IMR-90 (cell line): ENCODE data around the gene OGA. TPM values are rescaled to one million over a fixed set of nuclear protein-coding genes. Genes with fewer than 3 reads are reported as not detected.

Experiments used
- ATAC-seq: fragments of 200-7000 bp; cut with Tn5 transposase; 2 replicates; pipeline ENCODE4 v1.9.1; 2020; ENCODE audit warnings: low read depth, mild to moderate bottlenecking, moderate library complexity
- BruUV-seq: library from RNA; stranded (reverse); fragments of 400-500 nt; replicated peaks from 2 replicates; lab custom pipeline; 2021; lab: Mats Ljungman, UMichigan
- CTCF ChIA-PET: fragments of 300-600 bp; formaldehyde crosslinking; extraction: SDS; loops from one replicate; lab custom pipeline; 2021; ENCODE audit warnings: antibody characterized with exemption; lab: Yijun Ruan, JAX
- POLR2A ChIA-PET: fragments of 300-600 bp; sonication (Branson Sonifier 250); formaldehyde crosslinking; loops from one replicate; lab custom pipeline; 2022; ENCODE audit warnings: antibody characterized with exemption; ENCODE audit not compliant: unreplicated experiment; lab: Charles Lee
- DNase-seq: peaks from one replicate; pipeline ENCODE4 v3.0.0; 2013
- H2AFZ ChIP-seq: replicated peaks from 2 replicates; pipeline ENCODE3; 2013; ENCODE audit warnings: low read length, mild to moderate bottlenecking; ENCODE audit not compliant: poor library complexity
- H2AK5ac ChIP-seq: 2 replicates; pipeline ENCODE4 v1.6.1; 2013; ENCODE audit warnings: low read depth, low read length, inconsistent platforms
- H2AK9ac ChIP-seq: replicated peaks from 2 replicates; pipeline ENCODE3; 2013; ENCODE audit warnings: mild to moderate bottlenecking, low read depth, low read length, moderate library complexity; ENCODE audit not compliant: poor library complexity
- H2BK120ac ChIP-seq: 2 replicates; pipeline ENCODE4 v1.6.1; 2013; ENCODE audit warnings: low read depth, low read length, inconsistent platforms
- H2BK15ac ChIP-seq: 3 replicates; pipeline ENCODE4 v1.6.1; 2013; ENCODE audit warnings: low read depth, low read length, inconsistent platforms
- H2BK20ac ChIP-seq: 2 replicates; pipeline ENCODE4 v1.6.1; 2013; ENCODE audit warnings: low read depth, mild to moderate bottlenecking, inconsistent platforms, low read length, moderate library complexity
- H2BK5ac ChIP-seq: 2 replicates; pipeline ENCODE4 v1.6.1; 2013; ENCODE audit warnings: mild to moderate bottlenecking, low read depth, low read length, inconsistent platforms; ENCODE audit not compliant: poor library complexity, severe bottlenecking
- H3K14ac ChIP-seq: replicated peaks from 2 replicates; pipeline ENCODE4 v1.6.1; 2013; ENCODE audit warnings: low read depth, low read length, inconsistent platforms
- H3K18ac ChIP-seq: 2 replicates; pipeline ENCODE4 v1.6.1; 2013; ENCODE audit warnings: low read depth, low read length, control low read depth
- H3K23ac ChIP-seq: 2 replicates; pipeline ENCODE4 v1.6.1; 2013; ENCODE audit warnings: low read depth, low read length, inconsistent platforms
- H3K27ac ChIP-seq: 2 replicates; pipeline ENCODE4 v1.5.1; 2013; ENCODE audit warnings: mild to moderate bottlenecking, control low read depth, low read length; ENCODE audit not compliant: insufficient read depth
- H3K27me3 ChIP-seq: 2 replicates; pipeline ENCODE4 v1.6.1; 2013; ENCODE audit warnings: low read length; ENCODE audit not compliant: control insufficient read depth, insufficient read depth
- H3K36me3 ChIP-seq: 2 replicates; pipeline ENCODE4 v1.6.1; 2013; ENCODE audit warnings: low read length, mixed read lengths; ENCODE audit not compliant: control insufficient read depth, insufficient read depth
- H3K4ac ChIP-seq: 2 replicates; pipeline ENCODE4 v1.6.1; 2013; ENCODE audit warnings: low read depth, low read length, inconsistent platforms
- H3K4me1 ChIP-seq: 2 replicates; pipeline ENCODE4 v1.6.1; 2013; ENCODE audit warnings: low read length, mixed read lengths; ENCODE audit not compliant: control insufficient read depth, insufficient read depth
- H3K4me2 ChIP-seq: 2 replicates; pipeline ENCODE4 v1.6.1; 2013; ENCODE audit warnings: low read depth, mild to moderate bottlenecking, control low read depth, low read length, moderate library complexity
- H3K4me3 ChIP-seq: 2 replicates; pipeline ENCODE4 v1.5.1; 2013; ENCODE audit warnings: low read depth, mild to moderate bottlenecking, control low read depth, low read length, moderate library complexity; ENCODE audit not compliant: insufficient read depth
- H3K56ac ChIP-seq: 2 replicates; pipeline ENCODE4 v1.6.1; 2013; ENCODE audit warnings: low read length, inconsistent platforms; ENCODE audit not compliant: insufficient read depth; ENCODE audit errors: extremely low read depth
- H3K79me1 ChIP-seq, 2 experiments: 2 replicates each; pipeline ENCODE4 v1.6.1; 2013; ENCODE audit warnings: low read length in 2 of 2, inconsistent platforms in 1 of 2, low read depth in 1 of 2
- H3K9ac ChIP-seq: 2 replicates; pipeline ENCODE4 v1.6.1; 2013; ENCODE audit warnings: low read depth, low read length, control low read depth
- H3K9me1 ChIP-seq: 2 replicates; pipeline ENCODE4 v1.6.1; 2013; ENCODE audit warnings: low read length, inconsistent platforms; ENCODE audit not compliant: insufficient read depth
- H3K9me3 ChIP-seq: 2 replicates; pipeline ENCODE4 v1.6.1; 2013; ENCODE audit warnings: low read length; ENCODE audit not compliant: control insufficient read depth, insufficient read depth
- H4K20me1 ChIP-seq: 2 replicates; pipeline ENCODE4 v1.6.1; 2013; ENCODE audit warnings: low read length, inconsistent platforms; ENCODE audit not compliant: insufficient read depth
- H4K5ac ChIP-seq: 2 replicates; pipeline ENCODE4 v1.6.1; 2013; ENCODE audit warnings: mild to moderate bottlenecking, low read depth, low read length, control low read depth
- H4K8ac ChIP-seq, 2 experiments: 2 replicates each; pipeline ENCODE4 v1.6.1; 2013; ENCODE audit warnings: low read depth in 2 of 2, low read length in 2 of 2, control low read depth in 1 of 2, inconsistent platforms in 1 of 2
- H4K91ac ChIP-seq: 2 replicates; pipeline ENCODE4 v1.6.1; 2013; ENCODE audit warnings: low read depth, low read length, inconsistent platforms; ENCODE audit not compliant: insufficient read depth
- BHLHE40 ChIP-seq: fragments of 150-350 bp; IDR thresholded peaks from 2 replicates; pipeline ENCODE4 v1.6.1; 2016; ENCODE audit warnings: mild to moderate bottlenecking, low read depth, low read length
- CHD1 ChIP-seq: IDR thresholded peaks from 2 replicates; pipeline ENCODE4 v1.6.1; 2012; ENCODE audit warnings: low read depth, low read length, improper control_type of control experiment
- CTCF ChIP-seq: conservative IDR thresholded peaks from 2 replicates; pipeline ENCODE4 v1.5.1; 2012; ENCODE audit warnings: mild to moderate bottlenecking, low read depth, low read length, improper control_type of control experiment
- ELK1 ChIP-seq: fragments of 150-350 bp; IDR thresholded peaks from 2 replicates; pipeline ENCODE4 v1.6.1; 2016; ENCODE audit warnings: low read depth, mild to moderate bottlenecking, low read length, moderate library complexity, borderline replicate concordance
- FOS ChIP-seq: fragments of 150-350 bp; IDR thresholded peaks from 2 replicates; pipeline ENCODE4 v1.6.1; 2016; ENCODE audit warnings: low read depth, low read length
- MAFK ChIP-seq: IDR thresholded peaks from 2 replicates; pipeline ENCODE4 v1.6.1; 2012; ENCODE audit warnings: low read depth, low read length, improper control_type of control experiment
- MAZ ChIP-seq: IDR thresholded peaks from 2 replicates; pipeline ENCODE4 v1.6.1; 2012; ENCODE audit warnings: low read depth, mild to moderate bottlenecking, low read length, improper control_type of control experiment, moderate library complexity, borderline replicate concordance
- MXI1 ChIP-seq: IDR thresholded peaks from 2 replicates; pipeline ENCODE4 v1.6.1; 2012; ENCODE audit warnings: low read depth, mild to moderate bottlenecking, low read length, moderate library complexity, borderline replicate concordance
- NFE2L2 ChIP-seq: fragments of 150-350 bp; IDR thresholded peaks from 2 replicates; pipeline ENCODE4 v1.6.1; 2016; ENCODE audit warnings: low read depth, mild to moderate bottlenecking, low read length
- POLR2A ChIP-seq: IDR thresholded peaks from 2 replicates; pipeline ENCODE4 v1.6.1; 2012; ENCODE audit warnings: mild to moderate bottlenecking, low read depth, low read length
- RAD21 ChIP-seq: IDR thresholded peaks from 2 replicates; pipeline ENCODE4 v1.6.1; 2012; ENCODE audit warnings: low read length, improper control_type of control experiment
- RCOR1 ChIP-seq: IDR thresholded peaks from 2 replicates; pipeline ENCODE4 v1.6.1; 2012; ENCODE audit warnings: mild to moderate bottlenecking, low read length, improper control_type of control experiment; ENCODE audit not compliant: insufficient replicate concordance
- RFX5 ChIP-seq: IDR thresholded peaks from 2 replicates; pipeline ENCODE4 v1.8.0; 2012; ENCODE audit warnings: low read depth, mild to moderate bottlenecking, low read length, moderate library complexity
- USF2 ChIP-seq: fragments of 150-350 bp; IDR thresholded peaks from 2 replicates; pipeline ENCODE4 v1.6.1; 2017; ENCODE audit warnings: mild to moderate bottlenecking, antibody characterized with exemption, low read length, low read depth
- WGBS, 2 experiments: methylation state at CpG; one replicate each; pipeline versions ENCODE4 v1.1.5 to v1.1.7; 2013; ENCODE audit warnings: missing lambda C conversion rate in 2 of 2; ENCODE audit not compliant: insufficient read length in 1 of 2; ENCODE audit errors: extremely low coverage in 2 of 2; 5-methylcytosine and 5-hydroxymethylcytosine counted together
- dilution Hi-C: fragments of 300-500 bp; cut with HindIII; formaldehyde crosslinking; loops from one replicate; pipeline ENCODE4 v1.14.3; 2018; ENCODE audit warnings: low sequenced_read_pairs; ENCODE audit not compliant: unreplicated experiment
- in situ Hi-C: fragments of 300-500 bp; cut with MboI; formaldehyde crosslinking; loops from 3 replicates; pipeline ENCODE4 v1.14.3; 2019; ENCODE audit warnings: low sequenced_read_pairs, inconsistent platforms, mixed read lengths
- intact Hi-C: fragments of 100-400 bp; cut with micrococcal nuclease; formaldehyde crosslinking; loops from 2 replicates; pipeline ENCODE4 v1.10.0; 2022
- polyA plus RNA-seq, 3 experiments: library from polyadenylated mRNA; depleted of rRNA; stranded (reverse); fragments of >200 nt; gene quantifications; 2 replicates each; pipeline ENCODE4 v1.2.3, GENCODE V29; 2012; ENCODE audit warnings: low replicate concordance in 1 of 3
- total RNA-seq: library from RNA; depleted of rRNA; stranded (reverse); fragments of >200 nt; gene quantifications from 2 replicates; pipeline ENCODE4 v1.2.3, GENCODE V29; 2012

OGA gene
- total and polyA plus RNA-seq, 2 of the 4 experiments (the other 2 are of a cell fraction), result 42.5 to 62.9 TPM

- Histone ChIP-seq H2BK15ac (no peak overlapping the region), H3K18ac (no peak overlapping the region), H3K4me3 (no peak overlapping the region), H3K9ac (no peak overlapping the region), H3K79me1 (no peaks in the 10 kb centered on the region), H2BK120ac (no peak overlapping the region), H3K27me3 (peaks cover 73% of the 10 kb centered on the region), H3K9me3 (no peaks in the 10 kb centered on the region), H3K14ac (no peak overlapping the region), H3K36me3 (no peaks in the 10 kb centered on the region), H3K4ac (no peak overlapping the region), H3K4me2 (no peak overlapping the region), H3K9me1 (no peaks in the 10 kb centered on the region; the same call in 1 of the 2 replicates), H2BK5ac (no peak overlapping the region), H2AK5ac (no peak overlapping the region), H3K56ac (no peak overlapping the region), H4K91ac (no peak overlapping the region), H4K8ac (no peak overlapping the region), H3K4me1 (no peaks in the 10 kb centered on the region), H4K5ac (no peak overlapping the region), H4K20me1 (no peaks in the 10 kb centered on the region), H2BK20ac (no peak overlapping the region), H2AK9ac (no peak overlapping the region), H2AFZ (no peak overlapping the region), H3K27ac (no peak overlapping the region), H3K23ac (no peak overlapping the region)
- ATAC-seq, result no peak
- DNase-seq, result no peak
- in situ Hi-C loops (no loop called here), intact Hi-C loops (no loop called here), dilution Hi-C loops (no loop called here)
- ChIA-PET POLR2A (no interaction called here), CTCF (interaction anchor here (1.0 to 1.1 kb wide), 2 partner anchors 11 to 22 kb away, joined by 3 to 4 read pairs; no protein-coding TSS in a partner anchor)
- WGBS, 2 experiments, result no CpG with 5 or more reads among the region's 2 CpGs
- no peak for TF ChIP-seq RFX5
- no peak for TF ChIP-seq MAZ
- no peak for TF ChIP-seq RCOR1
- no peak for TF ChIP-seq MAFK
- no peak for TF ChIP-seq CTCF
- no peak for TF ChIP-seq CHD1
- no peak for TF ChIP-seq ELK1
- TF ChIP-seq USF2, result no peak
- no peak for TF ChIP-seq MXI1
- no peak for TF ChIP-seq POLR2A
- no peak for TF ChIP-seq RAD21
- no peak for TF ChIP-seq FOS
- no peak for TF ChIP-seq NFE2L2
- no peak for TF ChIP-seq BHLHE40
- BruUV-seq, result no TSS peak
These were observed 59.4 kb downstream of the OGA start for GRCh38 chr10:101758858-101759257.
